Globus pallidus (tissue), 1 donor: ENCODE measurements around the gene OSTC.
"Not testable (repeated sequence)": the region's sequence is repeated elsewhere in the genome, so short reads cannot be mapped to it uniquely, and the experiment has no call there.

ENCODE experiments used
- DNase-seq: peaks from one replicate; pipeline ENCODE4 v3.0.0-alpha.2; 2015; ENCODE audit warnings: low spot score

Gene OSTC

GRCh38 chr4:108646706-108647105, 3.7 kb upstream of the OSTC start:
- DNase-seq = no peak

DNA sequence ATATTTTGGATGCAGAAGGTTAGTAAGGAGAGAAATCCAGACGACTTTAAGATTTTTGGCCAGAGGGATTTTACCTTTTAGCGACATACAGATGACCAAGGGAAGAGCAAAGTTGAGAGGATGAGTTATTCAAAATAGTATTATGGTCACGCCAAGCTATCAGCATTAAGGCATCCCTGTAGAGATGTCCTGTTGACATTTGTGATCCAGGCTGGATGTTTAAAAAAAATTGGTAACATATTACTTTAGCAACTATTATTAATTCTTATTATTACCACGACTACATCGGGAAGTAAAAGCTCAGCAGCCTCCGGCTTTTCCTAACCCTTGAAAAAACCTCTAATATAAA, 562 bp upstream of the OSTC start:
- DNase-seq = no peak

DNA sequence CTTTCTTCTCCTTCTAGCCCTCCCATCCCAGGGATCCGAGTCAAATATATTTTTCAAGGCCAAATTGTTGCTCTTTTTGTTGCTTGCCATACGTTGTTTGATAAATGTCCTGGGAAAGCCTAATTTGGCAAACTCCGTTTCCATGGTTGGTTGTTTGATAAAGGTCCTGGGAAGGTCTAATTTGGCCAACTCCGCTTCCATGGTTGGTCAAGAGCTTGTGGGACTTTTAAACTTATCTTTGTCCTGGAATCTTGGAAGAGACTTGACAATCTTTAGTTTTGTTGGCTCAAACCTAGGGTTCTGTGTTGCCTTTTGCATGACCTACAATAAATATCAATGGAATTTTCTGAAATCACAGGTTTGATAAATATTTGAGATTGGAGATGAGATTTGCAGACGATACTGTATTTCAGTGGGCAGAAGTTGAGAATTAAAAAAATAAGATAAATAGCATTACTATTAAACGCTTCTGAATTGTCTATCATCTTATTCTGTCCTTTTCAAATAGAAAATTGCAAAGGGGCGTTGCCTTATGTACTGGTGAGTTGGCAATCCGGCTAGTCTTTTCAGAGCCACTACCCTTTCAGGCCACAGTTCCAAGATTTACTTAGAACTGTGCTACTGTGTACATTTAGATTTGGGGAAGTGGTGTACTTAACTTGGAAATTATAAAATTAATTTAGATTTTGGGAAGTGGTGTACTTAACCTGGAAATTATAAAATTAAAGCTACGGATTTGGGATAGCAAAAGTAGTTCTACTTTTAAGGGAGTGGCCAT, 804 bp downstream of the OSTC start:
- DNase-seq = no peak

DNA sequence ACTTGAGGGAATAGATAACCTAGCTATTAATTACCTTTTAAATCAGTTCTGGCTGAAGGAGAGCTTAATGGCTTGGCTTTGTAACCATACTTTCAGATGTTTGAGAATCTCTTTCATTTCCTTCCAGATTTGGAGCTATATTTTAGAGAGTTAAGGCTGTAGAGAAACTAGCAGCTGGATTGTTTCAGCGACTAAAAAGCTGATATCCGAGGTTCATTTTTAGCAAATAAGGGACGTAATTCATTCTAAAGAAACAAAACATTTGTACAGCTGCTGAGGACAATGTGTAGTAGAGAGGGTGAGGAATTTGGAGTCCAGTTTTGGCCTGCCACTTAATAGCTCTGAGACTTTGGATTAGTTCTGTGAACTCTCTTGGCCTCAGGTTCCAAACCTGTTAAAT, 12.2 kb downstream of the OSTC start:
- no peak for DNase-seq

DNA sequence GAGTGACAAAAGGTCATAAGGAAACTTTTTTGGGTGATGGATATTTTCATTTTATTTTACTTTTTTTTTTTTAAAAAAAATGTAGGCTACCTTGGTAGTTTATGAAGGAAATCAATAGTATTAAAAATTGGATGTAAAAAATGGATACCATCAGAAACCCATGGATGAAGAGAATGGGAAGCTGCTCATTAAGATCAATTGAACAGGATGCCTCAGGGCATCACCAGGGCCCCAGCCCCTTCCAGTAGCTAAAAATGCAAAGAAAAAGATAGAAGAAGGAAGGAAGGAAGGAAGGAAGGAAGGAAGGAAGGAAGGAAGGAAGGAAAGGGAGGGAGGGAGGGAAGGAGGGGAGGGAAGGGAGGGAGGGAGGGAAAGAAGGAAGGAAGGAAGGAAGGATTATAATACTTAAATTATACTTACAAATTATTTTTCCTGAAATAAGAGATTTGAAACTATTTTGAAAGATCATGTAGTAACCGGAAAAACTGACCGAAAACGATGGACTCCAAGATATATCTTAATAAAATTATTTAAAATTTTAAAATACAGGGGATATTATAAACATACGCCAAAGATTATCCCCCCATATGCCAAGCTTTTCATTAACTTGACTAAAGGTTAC, 24.1 kb downstream of the OSTC start:
- DNase-seq = no peak

- no peak for DNase-seq
Observed at GRCh38 chr4:108681321-108681809, 31.0 kb downstream of the OSTC start.

DNA sequence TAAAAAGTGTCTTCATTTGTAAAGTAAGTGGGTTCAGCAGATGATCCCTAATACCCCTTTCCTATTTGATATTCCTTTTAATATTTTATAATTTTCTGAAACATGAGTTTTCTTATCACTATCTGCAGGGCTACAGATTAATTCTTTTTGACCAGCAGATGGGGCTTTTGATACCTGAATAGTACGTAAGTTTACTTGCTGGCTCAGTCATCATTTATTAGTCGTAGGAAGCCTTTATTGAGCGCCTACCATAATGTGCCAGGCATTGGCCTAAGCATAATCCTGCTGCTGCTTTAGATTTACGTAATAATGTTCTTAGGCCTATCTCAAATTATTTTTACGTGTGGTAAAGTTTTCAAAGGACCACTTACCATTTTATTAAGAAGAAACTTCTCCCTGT, 33.1 kb downstream of the OSTC start:
- DNase-seq = no peak

- DNase-seq = no peak
Observed at GRCh38 chr4:108685036-108685686, 34.8 kb downstream of the OSTC start.

- DNase-seq = no peak
Observed at GRCh38 chr4:108690738-108691137, 40.3 kb downstream of the OSTC start.

GRCh38 chr4:108693211-108693610, 42.8 kb downstream of the OSTC start:
- no peak for DNase-seq

DNA sequence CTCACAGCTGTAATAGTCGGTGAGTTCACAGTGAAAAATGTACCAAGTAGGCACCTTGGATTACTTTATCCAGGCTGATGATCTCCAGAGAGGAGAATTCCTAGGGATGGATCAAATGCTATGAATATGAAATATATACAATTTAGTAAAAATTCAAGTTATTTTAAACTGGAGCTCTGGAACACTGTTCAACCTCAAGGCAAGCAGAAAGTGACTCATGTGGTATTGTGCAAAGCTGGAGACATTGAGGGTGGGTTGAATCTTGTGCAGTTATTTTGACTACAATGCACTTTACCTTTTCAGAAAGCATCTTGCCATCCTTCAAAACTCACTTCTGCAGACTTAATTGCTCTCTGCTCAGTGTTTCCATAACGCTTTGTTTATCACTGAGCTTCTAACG, 43.4 kb downstream of the OSTC start:
- no peak for DNase-seq

DNA sequence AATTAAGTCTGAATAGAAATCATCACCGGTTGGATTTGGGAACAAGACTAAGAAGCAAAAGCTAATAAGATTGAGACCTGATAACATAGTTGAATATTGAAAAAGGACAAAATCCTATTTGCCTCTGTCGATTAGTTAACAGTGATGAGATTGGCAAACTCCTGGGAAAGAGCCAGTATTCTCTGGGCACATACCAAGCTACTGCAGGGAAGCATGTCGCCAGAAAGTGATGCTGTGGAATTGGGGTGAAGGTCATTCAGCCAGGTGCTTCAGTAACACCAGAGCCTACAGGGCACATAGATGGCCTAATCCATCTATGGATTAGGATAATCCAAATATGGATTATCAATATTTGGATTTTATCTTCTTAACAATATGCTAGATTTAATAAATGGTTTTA, 44.0 kb downstream of the OSTC start:
- no peak for DNase-seq

DNA sequence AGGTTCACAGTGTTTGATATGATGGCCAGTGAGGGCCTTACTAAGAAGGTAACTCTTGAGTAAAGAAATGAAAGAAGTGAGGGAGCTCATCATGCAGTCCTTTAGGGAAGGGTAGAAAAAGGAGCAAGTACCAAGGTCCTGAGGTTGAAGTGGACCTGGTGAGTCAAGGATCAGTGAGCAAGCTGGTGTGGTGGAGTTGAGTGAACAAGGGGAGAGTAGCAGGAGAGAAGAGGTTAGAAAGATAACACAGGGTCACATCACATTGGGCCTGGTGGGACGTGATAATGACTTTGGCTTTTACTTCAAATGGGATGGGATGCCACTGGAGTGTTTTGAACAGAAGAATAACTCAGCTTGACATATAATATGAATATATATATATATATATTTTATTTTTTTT, 44.7 kb downstream of the OSTC start:
- no peak for DNase-seq

DNA sequence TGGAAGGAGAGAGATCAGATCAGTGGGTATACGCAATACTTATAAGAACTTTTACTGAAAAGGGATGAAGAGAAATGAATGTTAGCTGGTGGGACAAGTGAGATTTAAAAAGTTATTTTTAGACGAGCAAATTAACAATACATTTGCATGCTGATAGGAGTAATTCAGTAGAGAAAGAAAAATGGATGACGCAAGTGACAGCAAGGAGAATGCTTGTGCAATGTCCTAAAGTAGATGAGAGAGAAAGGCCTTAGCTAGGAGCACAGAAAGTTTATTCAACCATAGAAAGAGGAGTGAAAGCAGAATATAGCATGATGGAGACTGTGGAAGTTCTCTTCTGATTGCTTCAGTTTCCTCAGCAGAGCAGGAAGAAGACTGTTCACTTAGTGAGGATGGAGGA, 45.8 kb downstream of the OSTC start:
- DNase-seq = no peak

DNA sequence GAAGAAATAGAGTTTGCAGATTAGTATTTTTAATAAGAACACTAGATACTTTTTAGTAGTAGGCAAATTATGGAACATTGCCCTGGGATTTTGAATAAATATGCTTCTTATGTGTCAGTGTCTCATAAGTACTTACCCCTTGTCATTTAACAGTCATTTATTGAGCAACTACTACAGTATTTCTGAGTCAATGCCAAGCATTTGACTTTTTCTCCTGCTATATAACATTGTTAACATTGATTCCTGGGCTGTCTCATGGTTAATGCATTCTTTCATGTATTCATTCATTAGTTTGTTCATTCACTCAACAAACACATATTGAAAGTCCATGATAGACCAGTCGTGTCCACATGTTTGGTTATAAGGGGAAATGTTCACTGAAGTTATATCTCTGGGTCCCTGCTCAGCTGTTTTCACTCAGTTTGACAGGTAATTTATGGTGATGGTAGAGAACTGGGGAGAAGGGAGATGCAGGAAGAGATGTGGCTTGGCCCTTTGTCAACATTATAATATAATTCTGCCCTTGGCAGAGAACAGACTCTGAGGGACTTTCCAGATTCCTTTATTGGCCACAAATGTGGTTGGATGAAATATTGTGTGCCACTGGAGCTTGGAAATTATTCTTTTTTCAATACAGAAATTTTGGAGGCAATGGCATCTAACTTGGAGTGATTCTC, 49.8 kb downstream of the OSTC start:
- DNase-seq = no peak

GRCh38 chr4:108702960-108703359, 52.6 kb downstream of the OSTC start:
- no peak for DNase-seq

- DNase-seq = no peak
Observed at GRCh38 chr4:108703370-108703769, 53.0 kb downstream of the OSTC start.

DNA sequence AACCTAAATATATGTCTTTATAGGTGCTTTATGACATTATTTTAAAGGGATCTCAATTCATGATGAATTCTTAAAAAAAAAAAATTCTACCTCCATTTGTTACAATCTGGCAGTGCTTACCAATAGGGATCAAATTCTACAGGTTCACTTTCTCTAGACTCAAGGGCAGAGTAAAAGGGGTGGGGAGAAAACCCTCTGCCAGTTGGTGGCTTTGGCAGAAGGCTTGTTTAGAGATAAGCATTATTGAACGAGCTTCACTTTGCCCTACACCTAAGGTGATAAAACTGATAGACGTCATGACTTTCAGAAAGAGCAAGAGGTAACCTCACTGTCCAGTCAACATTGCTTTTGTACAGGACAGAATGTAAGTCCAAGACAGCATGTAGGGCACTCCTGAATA, 53.6 kb downstream of the OSTC start:
- DNase-seq = no peak

DNA sequence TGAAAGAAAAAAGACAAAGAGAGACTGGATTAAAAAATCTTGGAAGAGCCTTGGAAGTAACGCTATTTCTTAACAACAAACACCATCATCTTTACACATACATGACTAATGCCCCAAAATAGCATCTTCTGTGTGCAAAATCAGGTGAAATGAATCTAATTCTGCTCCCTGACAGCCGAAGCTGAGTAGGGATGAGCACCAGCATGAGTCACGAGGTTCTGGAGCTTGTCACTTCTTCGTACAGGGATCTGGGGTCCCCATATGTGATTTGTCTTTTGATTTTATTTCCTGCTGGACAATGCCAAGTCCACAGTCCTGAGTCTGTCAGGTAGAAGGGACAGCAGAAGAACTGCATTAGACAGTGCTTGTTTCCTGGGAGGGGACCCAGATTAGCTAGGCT, 55.9 kb downstream of the OSTC start:
- no peak for DNase-seq

- DNase-seq = no peak
Observed at GRCh38 chr4:108709234-108709633, 58.8 kb downstream of the OSTC start.

DNA sequence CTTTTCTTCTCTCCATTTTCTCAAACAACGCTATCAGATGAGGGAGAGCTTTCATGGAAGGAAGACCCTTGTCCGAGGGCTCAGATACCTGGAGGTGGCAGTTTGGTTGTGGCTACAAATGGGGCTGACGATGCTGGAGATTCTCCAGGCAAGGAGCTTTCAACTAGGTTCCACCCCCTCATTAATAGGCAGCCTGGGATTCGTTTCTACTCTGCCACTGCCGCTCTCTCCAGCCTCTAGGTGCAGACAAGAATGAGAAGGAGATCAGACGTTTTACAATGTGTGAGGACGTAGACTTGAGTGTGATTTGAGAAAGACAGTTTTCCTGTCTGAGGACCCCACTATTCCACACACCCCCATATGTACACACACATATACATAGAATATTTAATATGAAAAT, 59.3 kb downstream of the OSTC start:
- DNase-seq = no peak

GRCh38 chr4:108710578-108710977, 60.2 kb downstream of the OSTC start:
- DNase-seq = not testable (repeated sequence)

DNA sequence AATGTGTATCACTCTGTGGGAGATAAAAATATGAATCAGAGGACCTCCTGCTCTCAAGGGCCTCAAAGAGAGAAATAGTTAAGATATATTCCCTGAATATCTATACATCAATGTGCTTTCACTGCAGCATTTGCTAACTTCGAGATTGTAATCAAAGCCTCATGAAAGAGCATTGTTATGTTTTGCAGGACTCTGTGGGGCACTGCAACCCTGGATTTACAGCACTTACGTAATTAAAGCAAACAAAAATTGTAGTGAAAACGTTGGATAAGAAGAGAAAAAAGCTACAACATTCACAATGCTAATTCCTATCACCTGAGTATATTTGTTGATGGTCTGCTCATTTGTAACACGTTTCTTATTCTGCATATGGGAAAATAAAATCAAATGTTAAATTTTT, 64.5 kb downstream of the OSTC start:
- no peak for DNase-seq
